ENCODE results near the gene SDHAF2.
"Not testable (repeated sequence)": the region's sequence is repeated elsewhere in the genome, so short reads cannot be mapped to it uniquely, and the experiment has no call there.

Gene SDHAF2

GRCh38 chr11:61477126-61477525 is 47.2 kb downstream of the SDHAF2 start:
- no peak for DNase-seq

- DNase-seq = peak; percentile 66
Measured at GRCh38 chr11:61477727-61478148, 47.8 kb downstream of the SDHAF2 start.

GRCh38 chr11:61479360-61480058 is 49.6 kb downstream of the SDHAF2 start:
- DNase-seq = not testable (repeated sequence)

- DNase-seq = no peak
Measured at GRCh38 chr11:61480261-61480993, 50.5 kb downstream of the SDHAF2 start.

GRCh38 chr11:61480994-61481335 is 51.0 kb downstream of the SDHAF2 start:
- DNase-seq = no peak

GRCh38 chr11:61481806-61482205 is 51.9 kb downstream of the SDHAF2 start:
- no peak for DNase-seq

GRCh38 chr11:61482513-61482912 is 52.6 kb downstream of the SDHAF2 start:
- peak; percentile 53 for DNase-seq

GRCh38 chr11:61484541-61484940 is 54.6 kb downstream of the SDHAF2 start:
- DNase-seq = no peak

GRCh38 chr11:61485080-61485479 is 55.2 kb downstream of the SDHAF2 start:
- no peak for DNase-seq

- DNase-seq = no peak
Measured at GRCh38 chr11:61486011-61486620, 56.2 kb downstream of the SDHAF2 start.

GRCh38 chr11:61486779-61487178 is 56.9 kb downstream of the SDHAF2 start:
- no peak for DNase-seq

- no peak for DNase-seq
Measured at GRCh38 chr11:61487342-61488025, 57.6 kb downstream of the SDHAF2 start.

- DNase-seq = no peak
Measured at GRCh38 chr11:61488651-61489291, 58.8 kb downstream of the SDHAF2 start.

- no peak for DNase-seq
Measured at GRCh38 chr11:61489833-61490721, 60.2 kb downstream of the SDHAF2 start.

GRCh38 chr11:61491736-61492395 is 61.9 kb downstream of the SDHAF2 start:
- no peak for DNase-seq

GRCh38 chr11:61494381-61494961 is 64.5 kb downstream of the SDHAF2 start:
- DNase-seq = no peak

- DNase-seq = no peak
Measured at GRCh38 chr11:61495801-61496601, 66.1 kb downstream of the SDHAF2 start.
